ENCODE results near the gene CAPN12.
"Not testable (repeated sequence)": the region's sequence is repeated elsewhere in the genome, so short reads cannot be mapped to it uniquely, and the experiment has no call there.

Gene CAPN12

GRCh38 chr19:38744298-38744681 is at the start of gene CAPN12:
Gene CAPN12, minus strand, starts transcription at chr19:38744474. Its CDS starts 309 bp downstream, at chr19:38744165.
- DNase-seq, result no peak

GRCh38 chr19:38793671-38794070 is 49.4 kb upstream of the CAPN12 start:
- no peak for DNase-seq

GRCh38 chr19:38793177-38793576 is 48.9 kb upstream of the CAPN12 start:
- DNase-seq, result no peak

- no peak for DNase-seq
These were observed 48.2 kb upstream of the CAPN12 start for GRCh38 chr19:38792250-38793111.

- not testable (repeated sequence) for DNase-seq
These were observed 47.3 kb upstream of the CAPN12 start for GRCh38 chr19:38791451-38792064.

- DNase-seq, result not testable (repeated sequence)
These were observed 46.5 kb upstream of the CAPN12 start for GRCh38 chr19:38790507-38791403.

GRCh38 chr19:38788478-38789243 is 44.4 kb upstream of the CAPN12 start, which contains the start of gene LGALS7B:
Gene LGALS7B, plus strand, starts transcription at chr19:38789200. Its CDS starts 27 bp downstream, at chr19:38789227.
- DNase-seq, result no peak

GRCh38 chr19:38786572-38787265 is 42.4 kb upstream of the CAPN12 start:
- no peak for DNase-seq

- not testable (repeated sequence) for DNase-seq
These were observed 41.8 kb upstream of the CAPN12 start for GRCh38 chr19:38786061-38786460.

GRCh38 chr19:38785187-38785699 is 41.0 kb upstream of the CAPN12 start:
- no peak for DNase-seq

- DNase-seq, result no peak
These were observed 40.0 kb upstream of the CAPN12 start for GRCh38 chr19:38784224-38784623.

GRCh38 chr19:38782212-38782611 is 37.9 kb upstream of the CAPN12 start:
- DNase-seq, result not testable (repeated sequence)

- DNase-seq, result no peak
These were observed 36.8 kb upstream of the CAPN12 start for GRCh38 chr19:38781058-38781457.

- no peak for DNase-seq
These were observed 36.2 kb upstream of the CAPN12 start for GRCh38 chr19:38780443-38780842.

- DNase-seq, result no peak
These were observed 34.5 kb upstream of the CAPN12 start for GRCh38 chr19:38778733-38779132.

GRCh38 chr19:38774181-38774950 is 30.1 kb upstream of the CAPN12 start:
- DNase-seq, result no peak

- no peak for DNase-seq
These were observed 29.3 kb upstream of the CAPN12 start, which contains the start of gene LGALS7 for GRCh38 chr19:38773469-38774177. Gene LGALS7, minus strand, starts transcription at chr19:38773517. Its CDS starts 25 bp downstream, at chr19:38773492.

- not testable (repeated sequence) for DNase-seq
These were observed 27.3 kb upstream of the CAPN12 start for GRCh38 chr19:38771569-38771968.

- DNase-seq, result not testable (repeated sequence)
These were observed 26.6 kb upstream of the CAPN12 start for GRCh38 chr19:38770949-38771275.
